Karpas-422 (cell line): ENCODE data around the gene CNTNAP2. TPM values are rescaled to one million over a fixed set of nuclear protein-coding genes. Genes with fewer than 3 reads are reported as not detected.

Experiments
- DNase-seq: peaks from one replicate; pipeline ENCODE4 v3.0.0-alpha.2; 2015
- H2AFZ ChIP-seq: fragments of 200-600 bp; sonication (generic); 2 replicates; pipeline ENCODE4 v1.6.1; 2014; ENCODE audit warnings: antibody characterized with exemption, low read length, mixed read lengths
- H3K27ac ChIP-seq: fragments of 200-600 bp; sonication (generic); 2 replicates; pipeline ENCODE4 v1.5.1; 2014; ENCODE audit warnings: mild to moderate bottlenecking, low read length, moderate library complexity
- H3K27me3 ChIP-seq: fragments of 200-600 bp; sonication (generic); 2 replicates; pipeline ENCODE4 v1.6.1; 2014; ENCODE audit warnings: low read length, mixed read lengths
- H3K36me3 ChIP-seq: fragments of 200-600 bp; sonication (generic); 2 replicates; pipeline ENCODE4 v1.6.1; 2014; ENCODE audit warnings: low read length, mixed read lengths; ENCODE audit not compliant: insufficient read depth
- H3K4me1 ChIP-seq: fragments of 200-600 bp; sonication (generic); 2 replicates; pipeline ENCODE4 v1.6.1; 2014; ENCODE audit warnings: mild to moderate bottlenecking, low read length, mixed read lengths
- H3K4me2 ChIP-seq: fragments of 200-600 bp; sonication (generic); 2 replicates; pipeline ENCODE4 v1.6.1; 2014; ENCODE audit warnings: low read length, low read depth, mild to moderate bottlenecking; ENCODE audit not compliant: poor library complexity, severe bottlenecking
- H3K4me3 ChIP-seq: fragments of 200-600 bp; sonication (generic); 2 replicates; pipeline ENCODE4 v1.5.1; 2014; ENCODE audit warnings: mild to moderate bottlenecking, antibody characterized with exemption, low read length, mixed read lengths
- H3K79me2 ChIP-seq: fragments of 200-600 bp; sonication (generic); 2 replicates; pipeline ENCODE4 v1.6.1; 2014; ENCODE audit warnings: mild to moderate bottlenecking, low read length, mixed read lengths
- H3K9ac ChIP-seq: fragments of 200-600 bp; sonication (generic); 2 replicates; pipeline ENCODE4 v1.6.0; 2014; ENCODE audit warnings: low read length
- H3K9me2 ChIP-seq: fragments of 200-600 bp; sonication (generic), shearing (Covaris generic); replicated peaks from 2 replicates; pipeline ENCODE4 v1.6.0; 2014; ENCODE audit warnings: mild to moderate bottlenecking, low read length, moderate library complexity; ENCODE audit not compliant: insufficient read depth
- H3K9me3 ChIP-seq: fragments of 300-700, 200-600 bp; sonication (generic); 2 replicates; pipeline ENCODE4 v1.6.1; 2014; ENCODE audit warnings: low read length, mixed read lengths
- H4K20me1 ChIP-seq: fragments of 200-600 bp; sonication (generic); 2 replicates; pipeline ENCODE4 v1.6.1; 2014; ENCODE audit warnings: mild to moderate bottlenecking, antibody characterized with exemption, low read length, low read depth; ENCODE audit not compliant: insufficient read depth
- total RNA-seq: library from RNA; depleted of rRNA; stranded (reverse); fragments of >200 nt; shearing (Covaris generic); gene quantifications from 2 replicates; pipeline ENCODE4 v1.2.3, GENCODE V29; 2014; ENCODE audit warnings: low replicate concordance

Gene CNTNAP2
- total RNA-seq, 1 experiment from 2014 or later, result not detected

DNA sequence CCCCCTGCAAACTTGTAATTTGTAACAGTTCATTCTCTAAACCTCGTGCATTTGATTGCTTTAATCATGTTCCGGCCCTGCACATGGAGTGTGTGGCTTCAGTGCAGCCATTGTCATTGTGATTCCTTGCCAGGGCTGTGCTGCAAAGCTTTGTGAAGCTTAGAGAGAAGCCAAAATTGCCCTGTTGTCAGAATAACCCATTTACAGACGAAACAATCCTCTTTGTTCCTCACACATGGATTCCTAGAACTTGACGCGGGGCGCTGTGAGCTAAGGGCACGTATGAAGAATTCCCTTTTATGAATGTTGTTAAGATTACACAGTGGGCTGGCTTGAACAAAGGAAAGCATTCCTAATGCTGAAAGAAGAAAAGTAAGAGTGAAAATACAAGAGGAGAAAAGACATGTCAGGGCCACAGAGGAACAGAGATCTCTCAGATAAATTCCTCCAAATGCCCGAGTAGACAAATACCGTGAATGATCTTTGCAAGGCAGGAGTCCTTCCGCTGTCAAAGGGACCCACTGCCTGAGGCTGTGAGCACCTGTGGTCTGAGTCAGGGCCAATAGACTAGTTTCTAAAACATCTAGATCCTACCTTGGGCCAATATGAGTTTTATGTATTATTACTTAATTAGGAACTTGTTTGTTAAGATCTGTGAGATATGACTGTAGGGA, 2268.5 kb downstream of the CNTNAP2 start:
- Histone ChIP-seq H3K27ac (no peak overlapping the region), H3K4me1 (no peaks in the 10 kb centered on the region), H3K79me2 (no peaks in the 10 kb centered on the region), H3K4me3 (no peak overlapping the region), H3K27me3 (no peaks in the 10 kb centered on the region), H3K4me2 (no peak overlapping the region), H3K9me2 (no peaks in the 10 kb centered on the region), H3K36me3 (no peaks in the 10 kb centered on the region), H3K9me3 (no peaks in the 10 kb centered on the region), H4K20me1 (no peaks in the 10 kb centered on the region), H2AFZ (no peak overlapping the region), H3K9ac (no peak overlapping the region)
- no peak for DNase-seq

DNA sequence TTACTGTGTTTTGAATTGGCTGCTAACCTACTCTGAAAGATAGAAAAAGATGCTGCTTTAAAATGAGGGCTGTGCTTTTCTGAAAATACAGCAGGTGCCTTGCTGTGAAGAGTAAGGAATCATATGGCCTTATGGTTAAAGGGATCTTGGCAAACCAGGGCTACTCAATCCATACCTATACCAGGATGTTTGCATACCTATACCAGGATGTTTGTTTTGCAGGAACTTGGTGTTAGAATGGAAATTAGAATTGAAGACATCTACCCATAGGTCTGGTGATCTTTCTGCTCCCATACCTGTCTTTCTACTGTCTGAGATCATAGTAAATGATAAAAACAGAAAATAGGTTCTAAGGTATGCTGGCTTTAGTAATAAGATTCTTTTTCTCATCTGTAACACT, 2273.8 kb downstream of the CNTNAP2 start:
- Histone ChIP-seq H3K9me2 (no peaks in the 10 kb centered on the region), H3K27me3 (no peaks in the 10 kb centered on the region), H2AFZ (no peak overlapping the region), H3K4me2 (no peak overlapping the region), H3K36me3 (no peaks in the 10 kb centered on the region), H3K79me2 (no peaks in the 10 kb centered on the region), H3K9me3 (no peaks in the 10 kb centered on the region), H4K20me1 (no peaks in the 10 kb centered on the region), H3K4me1 (no peaks in the 10 kb centered on the region), H3K27ac (no peak overlapping the region), H3K4me3 (no peak overlapping the region), H3K9ac (no peak overlapping the region)
- no peak for DNase-seq

DNA sequence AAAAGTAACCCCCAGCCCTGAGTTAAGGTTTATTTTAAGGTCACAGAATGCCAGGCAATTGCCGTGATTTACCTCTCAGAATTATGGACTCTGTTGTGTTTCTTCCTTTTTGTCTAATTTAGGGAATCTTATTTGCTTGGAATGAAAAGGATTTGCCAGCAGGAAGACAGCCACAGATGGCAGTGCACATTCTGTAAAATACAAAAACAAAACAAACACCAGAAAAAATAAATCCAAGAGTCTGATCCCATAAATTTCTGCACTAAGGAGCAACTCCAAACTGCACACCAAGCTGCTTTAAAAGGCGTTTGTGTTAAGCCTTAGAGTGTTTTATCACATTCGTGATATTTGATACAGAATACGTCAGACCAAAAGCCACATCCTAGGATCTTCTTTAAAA, 2275.0 kb downstream of the CNTNAP2 start:
- H3K9me3 ChIP-seq, result no peaks in the 10 kb centered on the region
- no peak overlapping the region for H3K4me3 ChIP-seq
- no peak overlapping the region for H3K4me2 ChIP-seq
- DNase-seq, result no peak
- no peaks in the 10 kb centered on the region for H3K36me3 ChIP-seq
- no peaks in the 10 kb centered on the region for H3K27me3 ChIP-seq
- H4K20me1 ChIP-seq, result no peaks in the 10 kb centered on the region
- H3K79me2 ChIP-seq, result no peaks in the 10 kb centered on the region
- no peaks in the 10 kb centered on the region for H3K9me2 ChIP-seq
- no peak overlapping the region for H2AFZ ChIP-seq
- no peaks in the 10 kb centered on the region for H3K4me1 ChIP-seq
- H3K9ac ChIP-seq, result no peak overlapping the region
- no peak overlapping the region for H3K27ac ChIP-seq

DNA sequence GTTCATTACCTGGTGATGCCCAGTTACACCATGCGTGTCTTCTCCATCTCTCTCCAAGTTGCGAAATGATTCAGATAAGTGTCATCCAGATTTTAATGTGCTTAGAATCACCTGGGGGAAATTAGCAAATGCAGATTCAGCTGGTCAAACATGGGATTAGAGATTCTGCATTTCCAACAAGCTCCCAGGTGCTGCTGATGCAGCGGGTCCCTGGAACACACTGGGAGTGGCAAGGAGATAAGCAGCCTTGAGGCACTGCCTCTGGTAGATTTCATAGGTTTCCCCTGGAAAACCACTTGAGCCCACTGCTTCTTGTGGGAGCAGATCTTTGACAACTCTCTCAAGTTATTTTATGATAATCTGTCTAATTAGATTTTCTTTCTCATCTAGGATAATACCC, 2278.0 kb downstream of the CNTNAP2 start:
- Histone ChIP-seq H3K79me2 (no peaks in the 10 kb centered on the region), H3K4me3 (no peak overlapping the region), H3K4me1 (no peaks in the 10 kb centered on the region), H3K9ac (no peak overlapping the region), H3K36me3 (no peaks in the 10 kb centered on the region), H3K27ac (no peak overlapping the region), H3K9me3 (no peaks in the 10 kb centered on the region), H3K9me2 (no peaks in the 10 kb centered on the region), H3K4me2 (no peak overlapping the region), H2AFZ (no peak overlapping the region), H3K27me3 (no peaks in the 10 kb centered on the region), H4K20me1 (no peaks in the 10 kb centered on the region)
- no peak for DNase-seq

DNA sequence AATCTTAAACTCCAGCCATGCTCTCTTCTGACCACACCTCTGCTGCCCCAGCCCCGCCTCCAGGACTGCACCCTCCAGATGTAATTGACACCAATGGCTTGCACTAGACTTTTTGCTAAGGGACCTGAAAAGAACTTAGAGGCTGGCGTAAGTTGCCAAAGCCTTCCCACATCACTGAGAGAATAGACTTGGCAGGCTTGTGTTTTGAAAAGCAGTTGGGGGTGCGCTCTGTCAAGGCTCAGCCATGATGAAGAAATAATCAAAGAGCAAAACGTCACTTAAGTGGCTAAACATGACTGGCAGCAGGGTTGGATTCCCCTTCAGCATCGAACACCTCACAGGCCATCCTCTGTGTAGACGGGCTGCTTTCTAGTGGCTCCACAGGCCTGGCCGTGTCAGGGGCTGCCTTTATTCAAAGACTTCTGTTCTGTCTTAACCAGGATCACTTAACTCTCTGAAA, 2278.8 kb downstream of the CNTNAP2 start:
- no peak overlapping the region for H3K4me3 ChIP-seq
- no peaks in the 10 kb centered on the region for H3K79me2 ChIP-seq
- no peak overlapping the region for H2AFZ ChIP-seq
- no peak for DNase-seq
- no peaks in the 10 kb centered on the region for H3K27me3 ChIP-seq
- no peak overlapping the region for H3K4me2 ChIP-seq
- no peaks in the 10 kb centered on the region for H3K4me1 ChIP-seq
- H4K20me1 ChIP-seq, result no peaks in the 10 kb centered on the region
- no peak overlapping the region for H3K27ac ChIP-seq
- H3K36me3 ChIP-seq, result no peaks in the 10 kb centered on the region
- H3K9me2 ChIP-seq, result no peaks in the 10 kb centered on the region
- no peaks in the 10 kb centered on the region for H3K9me3 ChIP-seq
- no peak overlapping the region for H3K9ac ChIP-seq

DNA sequence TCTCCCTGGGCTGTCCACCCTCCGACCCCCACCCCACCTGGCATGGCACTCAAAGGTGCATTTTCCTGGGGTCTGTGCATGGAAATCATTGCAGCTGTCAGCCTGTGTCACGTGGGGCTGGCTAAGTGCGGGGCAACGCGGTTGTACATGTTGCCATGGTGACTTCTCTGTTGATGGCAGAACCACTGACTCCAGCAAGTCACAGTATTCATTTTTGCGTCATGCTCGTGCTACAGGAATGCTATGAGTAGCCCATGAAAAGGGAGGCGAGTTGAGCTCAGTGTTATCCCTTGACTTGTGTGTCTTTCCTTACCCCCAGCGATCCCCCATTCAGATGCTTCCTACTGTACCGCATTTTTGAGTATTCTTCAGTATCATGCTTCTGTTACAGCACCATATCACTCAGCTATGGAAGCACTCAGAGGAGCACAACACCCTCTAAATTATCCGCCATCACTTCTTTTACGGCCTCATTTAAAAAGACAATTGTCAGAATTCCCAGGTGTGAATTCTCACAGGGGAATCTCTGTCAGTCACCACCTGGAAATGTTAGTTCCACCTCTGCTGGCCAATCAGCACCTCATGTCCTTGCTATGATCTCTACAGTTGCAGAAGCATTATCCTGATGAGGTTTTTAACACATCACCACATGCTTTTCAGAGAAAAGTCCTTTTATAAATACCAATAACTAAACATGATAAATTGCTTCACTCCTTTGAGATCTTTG, 2279.6 kb downstream of the CNTNAP2 start:
- H3K4me1 ChIP-seq, result no peaks in the 10 kb centered on the region
- no peak overlapping the region for H3K4me3 ChIP-seq
- H3K9me3 ChIP-seq, result no peaks in the 10 kb centered on the region
- H3K36me3 ChIP-seq, result no peaks in the 10 kb centered on the region
- H3K79me2 ChIP-seq, result no peaks in the 10 kb centered on the region
- H4K20me1 ChIP-seq, result no peaks in the 10 kb centered on the region
- H2AFZ ChIP-seq, result no peak overlapping the region
- no peaks in the 10 kb centered on the region for H3K9me2 ChIP-seq
- H3K9ac ChIP-seq, result no peak overlapping the region
- H3K27ac ChIP-seq, result no peak overlapping the region
- no peak for DNase-seq
- no peaks in the 10 kb centered on the region for H3K27me3 ChIP-seq
- H3K4me2 ChIP-seq, result no peak overlapping the region

DNA sequence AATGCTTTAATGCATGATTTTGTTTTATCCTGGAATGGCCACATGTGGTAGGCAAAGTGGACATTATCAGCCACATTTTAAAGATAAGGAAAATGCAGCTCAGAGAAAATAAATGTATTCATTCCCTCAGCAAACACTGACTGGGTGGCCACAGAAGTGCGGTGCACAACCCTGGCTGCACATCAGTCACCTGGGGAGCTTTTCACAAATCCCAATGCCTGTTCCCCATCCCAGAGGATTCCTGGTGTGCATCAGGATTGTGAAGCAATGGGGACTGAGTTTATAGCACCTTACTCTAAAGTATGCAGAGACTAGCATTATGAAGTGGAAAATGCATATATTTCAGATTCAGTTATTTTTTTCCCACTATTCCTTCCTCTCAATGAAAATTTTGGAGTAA, 2280.5 kb downstream of the CNTNAP2 start:
- no peak overlapping the region for H3K4me2 ChIP-seq
- DNase-seq, result no peak
- H3K9ac ChIP-seq, result no peak overlapping the region
- no peak overlapping the region for H3K27ac ChIP-seq
- H4K20me1 ChIP-seq, result no peaks in the 10 kb centered on the region
- no peak overlapping the region for H2AFZ ChIP-seq
- no peaks in the 10 kb centered on the region for H3K9me3 ChIP-seq
- H3K4me3 ChIP-seq, result no peak overlapping the region
- H3K36me3 ChIP-seq, result no peaks in the 10 kb centered on the region
- no peaks in the 10 kb centered on the region for H3K79me2 ChIP-seq
- no peaks in the 10 kb centered on the region for H3K27me3 ChIP-seq
- no peaks in the 10 kb centered on the region for H3K4me1 ChIP-seq
- no peaks in the 10 kb centered on the region for H3K9me2 ChIP-seq

DNA sequence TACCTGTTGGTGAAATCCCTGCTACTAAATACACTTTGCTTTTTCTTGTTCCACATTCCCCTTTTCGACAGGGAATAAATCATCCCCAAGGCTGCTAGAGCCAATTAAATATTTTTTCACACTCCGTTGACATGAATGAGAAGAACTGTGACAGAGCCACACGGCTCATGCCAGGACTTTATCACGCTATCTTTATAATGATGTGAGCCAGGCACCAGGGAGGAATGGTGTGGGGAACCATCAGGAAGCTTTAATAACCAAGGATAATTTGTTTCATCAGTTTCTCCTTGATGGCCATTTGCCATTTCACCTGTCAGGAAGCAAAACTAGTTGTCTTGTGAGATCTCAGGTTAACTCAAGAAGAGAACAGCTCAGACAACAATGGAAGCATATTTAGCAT, 2280.9 kb downstream of the CNTNAP2 start:
- Histone ChIP-seq H3K4me1 (no peaks in the 10 kb centered on the region), H4K20me1 (no peaks in the 10 kb centered on the region), H3K27me3 (no peaks in the 10 kb centered on the region), H3K27ac (no peak overlapping the region), H3K79me2 (no peaks in the 10 kb centered on the region), H3K4me3 (no peak overlapping the region), H3K4me2 (no peak overlapping the region), H3K9me3 (no peaks in the 10 kb centered on the region), H2AFZ (no peak overlapping the region), H3K9ac (no peak overlapping the region), H3K36me3 (no peaks in the 10 kb centered on the region), H3K9me2 (no peaks in the 10 kb centered on the region)
- DNase-seq, result no peak
